Osteocyte (in vitro differentiated cells): ENCODE results near the gene CCNI. TPM values are rescaled to one million over a fixed set of nuclear protein-coding genes. Genes with fewer than 3 reads are reported as not detected.

Experiments used
- DNase-seq: peaks from one replicate; pipeline ENCODE4 v3.0.0; 2021; ENCODE audit warnings: mixed read lengths; ENCODE audit not compliant: unreplicated experiment; ENCODE audit errors: extremely low spot score
- H3K27ac Mint-ChIP-seq: one replicate; pipeline ENCODE4 v1.8.0; 2021; ENCODE audit warnings: mild to moderate bottlenecking, mixed read lengths; ENCODE audit not compliant: unreplicated experiment
- H3K27me3 Mint-ChIP-seq: one replicate; pipeline ENCODE4 v1.8.0; 2021; ENCODE audit warnings: mixed read lengths; ENCODE audit not compliant: unreplicated experiment
- H3K36me3 Mint-ChIP-seq: one replicate; pipeline ENCODE4 v1.8.0; 2021; ENCODE audit warnings: mixed read lengths; ENCODE audit not compliant: unreplicated experiment
- H3K4me1 Mint-ChIP-seq: one replicate; pipeline ENCODE4 v1.8.0; 2021; ENCODE audit warnings: mixed read lengths; ENCODE audit not compliant: unreplicated experiment
- H3K4me3 Mint-ChIP-seq: one replicate; pipeline ENCODE4 v1.8.0; 2021; ENCODE audit warnings: mild to moderate bottlenecking, moderate library complexity, mixed read lengths; ENCODE audit not compliant: unreplicated experiment
- H3K9me3 Mint-ChIP-seq: one replicate; pipeline ENCODE4 v1.8.0; 2021; ENCODE audit warnings: mixed read lengths; ENCODE audit not compliant: unreplicated experiment
- CTCF ChIP-seq: fragments of 200-600 bp; sonication (generic); IDR thresholded peaks from 2 replicates; pipeline ENCODE4 v1.5.0; 2021; ENCODE audit warnings: antibody characterized with exemption, mild to moderate bottlenecking, moderate library complexity
- total RNA-seq: library from RNA; stranded (reverse); gene quantifications from 2 replicates; pipeline ENCODE4 v1.2.1, GENCODE V29; 2021

CCNI gene
- total RNA-seq, 1 donor from 2014 or later, result 329 TPM

- H3K4me3 Mint-ChIP-seq, result no peak overlapping the region
- H3K4me1 Mint-ChIP-seq, result peaks cover 40% of the 10 kb centered on the region
- no peaks in the 10 kb centered on the region for H3K27me3 Mint-ChIP-seq
- no peak for DNase-seq
- peaks cover 42% of the 10 kb centered on the region for H3K36me3 Mint-ChIP-seq
- H3K27ac Mint-ChIP-seq, result peak overlapping the region; percentile 77
- TF ChIP-seq CTCF, result peak; percentile 39
- no peaks in the 10 kb centered on the region for H3K9me3 Mint-ChIP-seq
Measured at GRCh38 chr4:77045490-77045889, 30.3 kb downstream of the CCNI start.

GRCh38 chr4:77044461-77045150 is 31.2 kb downstream of the CCNI start:
- peak overlapping the region; percentile 77 for H3K27ac Mint-ChIP-seq
- no peaks in the 10 kb centered on the region for H3K9me3 Mint-ChIP-seq
- no peak for DNase-seq
- H3K4me1 Mint-ChIP-seq, result peaks cover 44% of the 10 kb centered on the region
- H3K27me3 Mint-ChIP-seq, result no peaks in the 10 kb centered on the region
- H3K4me3 Mint-ChIP-seq, result no peak overlapping the region
- H3K36me3 Mint-ChIP-seq, result peaks cover 44% of the 10 kb centered on the region
- peak; percentile 67 for TF ChIP-seq CTCF

GRCh38 chr4:77043507-77044136 is 32.2 kb downstream of the CCNI start:
- no peaks in the 10 kb centered on the region for H3K27me3 Mint-ChIP-seq
- H3K27ac Mint-ChIP-seq, result peak overlapping the region; percentile 69

GRCh38 chr4:77040854-77041725 is 34.7 kb downstream of the CCNI start:
- no peaks in the 10 kb centered on the region for H3K9me3 Mint-ChIP-seq
- peaks cover 49% of the 10 kb centered on the region for H3K36me3 Mint-ChIP-seq
- peak overlapping the region; percentile 69 for H3K27ac Mint-ChIP-seq
- peaks cover 67% of the 10 kb centered on the region for H3K4me1 Mint-ChIP-seq
- no peak for DNase-seq
- H3K27me3 Mint-ChIP-seq, result no peaks in the 10 kb centered on the region
- no peak for TF ChIP-seq CTCF
- H3K4me3 Mint-ChIP-seq, result no peak overlapping the region

More at GRCh38 chr4:77043507-77044136, 32.2 kb downstream of the CCNI start:
- Mint-ChIP-seq H3K36me3 (peaks cover 52% of the 10 kb centered on the region), H3K4me3 (no peak overlapping the region), H3K9me3 (no peaks in the 10 kb centered on the region), H3K4me1 (peaks cover 51% of the 10 kb centered on the region)
- no peak for TF ChIP-seq CTCF
- DNase-seq, result no peak
